HG03280 (cell line): ENCODE data around the gene ITGB8.
A peak's percentile ranks its signal among the peaks of the same experiment; 100 is the strongest.

ENCODE experiments used
- ATAC-seq: cut with Tn5 transposase; IDR thresholded peaks from one replicate; pipeline ENCODE4 v1.9.1; 2021; ENCODE audit warnings: mild to moderate bottlenecking, moderate library complexity; ENCODE audit not compliant: unreplicated experiment

Gene ITGB8

DNA sequence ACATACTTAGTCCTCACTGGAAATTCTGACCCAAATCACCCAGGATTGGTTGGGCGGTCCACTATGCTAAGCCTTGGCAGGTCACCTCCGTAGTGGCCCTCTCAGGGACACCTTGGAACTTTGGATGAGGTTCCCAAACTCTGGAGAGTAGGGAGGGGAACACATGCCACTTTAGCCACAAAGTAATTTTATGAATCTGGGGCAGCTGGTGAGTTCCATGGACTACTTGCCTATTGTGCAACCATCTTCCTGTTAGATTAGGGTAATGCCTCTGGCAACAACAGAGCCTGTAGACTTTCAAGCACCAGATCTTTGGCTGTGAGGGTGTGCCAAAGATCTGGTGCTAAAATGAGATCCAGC, 77.7 kb downstream of the ITGB8 start:
- no peak for ATAC-seq

- ATAC-seq: no peak
Measured at GRCh38 chr7:20409961-20410360, 79.3 kb downstream of the ITGB8 start.

DNA sequence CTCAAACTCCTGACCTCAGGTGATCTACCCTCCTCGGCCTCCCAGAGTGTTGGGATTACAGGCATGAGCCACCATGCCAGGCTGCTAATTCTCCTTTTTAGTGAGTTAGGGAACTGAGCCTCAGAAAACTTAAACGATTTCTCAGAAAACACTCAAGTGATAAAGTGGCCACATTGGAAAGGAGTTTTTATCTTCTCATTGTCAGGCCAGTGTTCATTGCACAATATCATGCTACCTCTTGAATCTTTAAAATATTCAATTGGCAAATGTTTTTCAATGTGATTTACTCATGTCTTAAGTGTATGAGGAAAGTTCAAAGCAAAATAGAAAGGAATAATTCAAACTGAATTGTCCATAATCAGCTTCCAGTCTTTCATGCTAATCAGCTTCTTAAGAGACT, 80.7 kb downstream of the ITGB8 start:
- ATAC-seq: no peak

GRCh38 chr7:20412032-20412431, 81.3 kb downstream of the ITGB8 start:
- no peak for ATAC-seq

GRCh38 chr7:20417260-20417659, 86.6 kb downstream of the ITGB8 start:
- ATAC-seq: no peak

DNA sequence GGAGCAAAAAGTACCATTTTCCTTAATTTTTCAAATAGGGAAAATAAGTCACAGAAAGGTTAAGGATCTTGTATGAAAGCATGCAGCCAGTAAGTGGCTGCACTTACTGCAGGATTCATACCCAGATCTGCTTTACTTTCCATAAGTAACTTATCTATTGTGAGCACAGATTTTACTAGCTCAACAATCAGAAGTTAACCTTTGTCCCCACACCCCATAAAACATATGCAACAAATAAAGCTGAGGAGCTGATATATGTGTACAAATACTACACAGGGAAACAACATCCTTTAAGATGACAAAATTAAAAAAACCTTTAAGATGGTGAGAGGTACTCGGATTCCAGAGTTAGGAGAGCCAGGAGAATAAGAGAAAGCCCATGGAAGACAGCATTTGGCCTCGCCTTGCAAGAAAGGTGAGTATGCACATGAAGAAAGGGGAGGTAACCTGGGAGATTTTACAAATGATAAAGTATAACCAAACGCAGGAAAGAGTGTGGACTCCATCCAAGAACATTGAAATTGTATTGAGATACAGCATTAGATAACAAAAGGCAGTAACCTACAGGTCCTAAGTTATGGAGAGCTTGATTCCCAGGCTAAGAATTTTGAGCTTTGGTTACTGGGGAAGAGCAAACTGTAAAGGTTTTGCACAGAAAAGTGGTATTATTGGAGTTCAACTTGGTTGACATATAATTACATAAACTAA, 87.1 kb downstream of the ITGB8 start:
- ATAC-seq: no peak

DNA sequence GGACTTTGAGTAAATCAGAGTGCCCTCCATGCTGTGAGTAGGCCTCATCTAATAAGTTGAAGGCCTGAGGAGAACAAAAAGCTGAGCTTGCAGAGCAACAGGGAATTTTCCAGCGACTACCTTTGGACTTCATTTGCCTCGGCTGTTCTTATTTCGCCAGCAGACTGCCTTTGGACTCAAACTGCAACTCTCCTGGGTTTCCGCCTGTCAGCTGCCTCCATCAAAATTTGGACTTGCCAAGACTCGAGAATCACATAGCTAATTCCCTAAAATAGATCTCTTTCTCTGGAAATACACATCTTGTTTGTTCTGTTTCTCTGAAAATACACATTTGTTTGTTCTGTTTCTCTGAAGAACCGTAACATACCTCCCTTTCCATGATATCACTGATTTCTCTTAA, 93.8 kb downstream of the ITGB8 start:
- ATAC-seq: no peak

GRCh38 chr7:20430664-20431063, 100.0 kb downstream of the ITGB8 start:
- no peak for ATAC-seq

- no peak for ATAC-seq
Measured at GRCh38 chr7:20431146-20431545, 100.4 kb downstream of the ITGB8 start.

DNA sequence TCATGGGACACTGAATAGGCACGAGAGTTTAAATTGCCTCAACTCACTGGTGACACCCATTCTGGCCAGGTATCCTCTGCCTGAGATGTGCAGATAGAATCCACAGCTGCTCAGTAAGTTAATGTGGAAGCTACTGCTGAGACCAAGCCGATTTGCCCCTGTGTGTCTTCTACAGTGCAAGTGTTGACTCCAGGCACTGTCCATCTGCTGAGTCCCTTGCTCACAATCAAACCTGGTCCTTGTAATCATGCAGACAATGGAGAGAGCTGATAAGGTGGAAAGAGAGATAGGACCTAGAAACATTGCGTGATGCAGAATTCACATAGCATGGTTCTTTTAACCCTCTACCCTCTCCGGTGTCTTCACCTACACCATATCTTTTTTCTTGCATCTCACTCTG, 101.4 kb downstream of the ITGB8 start:
- ATAC-seq: no peak

- ATAC-seq: no peak
Measured at GRCh38 chr7:20435305-20435704, 104.6 kb downstream of the ITGB8 start.

- ATAC-seq: no peak
Measured at GRCh38 chr7:20438248-20438647, 107.5 kb downstream of the ITGB8 start.

DNA sequence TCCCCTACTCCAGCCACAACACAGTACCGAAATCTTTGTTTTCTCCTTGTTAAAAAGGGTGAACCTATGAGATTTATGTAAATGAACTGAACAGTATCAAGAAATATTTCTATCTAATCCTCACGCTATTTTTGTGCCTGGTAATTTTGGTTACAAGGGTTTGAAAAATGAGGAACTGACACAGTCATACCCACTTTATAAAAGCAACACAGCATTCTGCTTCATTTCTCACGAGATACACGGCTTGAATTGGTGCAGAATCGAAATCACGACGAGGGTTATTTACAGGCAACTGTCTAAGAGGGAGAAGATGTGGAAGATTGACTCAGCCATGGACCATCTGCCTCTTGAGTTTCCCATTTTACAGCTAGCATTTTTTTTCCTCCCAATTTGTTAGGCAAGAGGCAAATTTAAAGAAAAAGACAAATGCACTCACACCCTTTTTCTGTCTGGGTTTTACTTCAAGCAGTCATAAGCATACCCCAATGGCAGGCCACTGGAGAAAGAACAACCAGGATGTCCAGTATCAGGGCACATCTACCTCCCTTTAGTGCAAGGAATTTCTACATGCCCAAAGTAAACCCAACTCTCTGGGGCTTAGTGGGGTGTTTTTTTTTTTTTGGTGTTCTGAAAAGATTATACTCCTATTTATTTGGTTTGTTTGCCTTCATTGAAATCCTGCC, 108.1 kb downstream of the ITGB8 start:
- ATAC-seq: peak; percentile 77

DNA sequence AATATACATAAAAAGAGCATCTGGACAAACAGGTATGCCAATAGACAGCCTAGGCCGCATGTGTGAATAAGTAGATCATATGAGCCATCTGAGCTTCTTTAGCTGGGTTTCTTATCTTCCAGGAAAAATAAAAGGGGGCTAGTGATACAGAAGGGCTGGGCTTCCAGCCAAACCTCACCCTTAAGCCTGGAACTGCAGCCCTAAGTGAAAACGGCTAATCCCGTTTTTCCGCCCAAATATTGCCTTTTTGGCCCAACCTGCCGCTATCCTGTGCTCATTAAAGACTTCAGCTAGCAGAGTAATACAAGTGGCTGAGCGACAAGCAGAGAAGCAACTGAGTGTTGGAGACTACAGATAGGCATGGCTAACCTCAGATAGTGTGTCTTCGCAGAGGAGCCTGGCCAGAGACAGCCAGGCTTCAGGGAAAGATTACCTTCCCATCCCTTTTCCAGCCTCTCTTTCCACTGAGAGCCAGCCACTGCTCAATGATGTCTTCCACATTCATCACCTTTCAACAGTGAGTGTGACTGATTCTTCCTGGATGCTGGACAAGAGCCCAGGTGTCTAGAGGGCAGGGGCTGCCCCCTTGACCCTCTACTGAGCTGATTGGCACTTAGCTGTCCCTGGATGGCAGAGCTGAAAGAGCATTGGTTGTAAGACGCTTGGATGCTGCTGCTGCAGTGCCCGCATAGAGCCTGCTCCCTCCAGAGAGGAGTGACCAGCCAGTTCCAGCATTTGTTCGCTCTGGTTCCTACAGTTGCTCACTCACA, 108.9 kb downstream of the ITGB8 start:
- ATAC-seq: no peak

DNA sequence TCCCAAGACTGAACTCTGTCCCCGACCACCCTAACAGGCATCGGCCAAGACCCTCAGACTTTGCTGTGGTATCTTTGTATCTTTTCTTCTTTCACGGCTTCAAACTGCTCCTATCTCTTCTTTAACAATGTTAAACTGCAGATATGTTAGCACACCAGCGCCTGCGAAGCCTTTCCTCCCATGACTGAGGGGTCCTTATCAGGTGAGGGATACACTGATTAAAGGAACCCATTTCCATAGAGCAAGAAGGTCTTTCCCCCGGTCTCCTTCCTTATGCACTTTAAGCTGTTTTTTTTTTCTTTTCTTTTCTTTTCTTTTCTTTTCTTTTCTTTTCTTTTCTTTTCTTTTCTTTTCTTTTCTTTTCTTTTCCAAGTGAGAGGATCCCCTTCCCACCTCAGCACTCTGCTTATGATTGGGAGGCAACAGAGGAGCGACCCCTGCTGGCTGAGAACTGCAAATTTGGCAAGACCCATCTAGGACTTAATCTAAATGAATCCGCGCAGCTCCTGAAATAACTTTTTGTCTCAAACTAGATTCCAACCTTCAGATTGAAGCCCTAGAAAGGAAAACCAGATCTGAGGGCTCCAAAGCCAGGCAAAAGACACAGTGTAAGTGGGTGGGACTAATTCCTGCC, 109.9 kb downstream of the ITGB8 start:
- no peak for ATAC-seq

DNA sequence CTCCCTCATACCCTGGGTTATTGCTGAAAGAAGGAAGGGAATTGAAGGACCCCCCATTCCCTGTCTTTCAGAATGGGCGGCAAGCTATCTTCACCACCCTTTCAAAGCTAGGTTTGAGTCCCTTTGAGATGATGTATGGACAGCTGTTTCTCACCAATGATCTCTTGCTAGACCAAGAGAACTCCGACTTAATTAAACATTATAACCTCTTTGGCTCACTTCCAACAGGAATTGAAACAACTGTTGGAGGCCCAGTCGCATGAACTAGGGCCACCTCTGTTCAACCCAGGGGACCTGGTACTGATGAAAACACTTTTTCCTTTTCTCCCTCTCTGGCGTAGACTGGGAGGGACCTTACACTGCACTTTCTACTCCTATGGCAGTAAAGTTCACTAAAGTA, 110.6 kb downstream of the ITGB8 start:
- no peak for ATAC-seq

DNA sequence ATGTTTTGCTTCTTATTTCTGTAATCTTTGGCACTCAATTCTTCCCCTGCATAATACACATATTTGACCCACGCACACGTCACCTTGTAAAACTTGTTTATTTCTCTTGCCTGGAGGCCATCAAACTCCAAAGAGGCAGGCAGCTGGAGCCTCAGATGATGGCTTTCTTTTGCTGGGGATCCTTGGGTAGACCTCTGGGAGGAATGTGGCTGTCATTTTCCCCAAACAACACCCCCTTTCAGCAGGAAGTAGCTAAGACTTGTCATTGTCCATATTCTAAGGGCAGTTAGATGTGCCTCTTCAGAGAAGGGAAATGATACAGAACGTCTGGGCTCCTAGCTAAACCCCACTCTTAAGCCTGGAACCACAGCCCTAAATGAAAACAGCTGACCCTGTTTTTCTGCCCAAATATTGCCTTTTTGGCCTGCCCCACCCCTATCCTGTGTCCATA, 111.3 kb downstream of the ITGB8 start:
- ATAC-seq: no peak

- no peak for ATAC-seq
Measured at GRCh38 chr7:20442951-20443350, 112.3 kb downstream of the ITGB8 start.

DNA sequence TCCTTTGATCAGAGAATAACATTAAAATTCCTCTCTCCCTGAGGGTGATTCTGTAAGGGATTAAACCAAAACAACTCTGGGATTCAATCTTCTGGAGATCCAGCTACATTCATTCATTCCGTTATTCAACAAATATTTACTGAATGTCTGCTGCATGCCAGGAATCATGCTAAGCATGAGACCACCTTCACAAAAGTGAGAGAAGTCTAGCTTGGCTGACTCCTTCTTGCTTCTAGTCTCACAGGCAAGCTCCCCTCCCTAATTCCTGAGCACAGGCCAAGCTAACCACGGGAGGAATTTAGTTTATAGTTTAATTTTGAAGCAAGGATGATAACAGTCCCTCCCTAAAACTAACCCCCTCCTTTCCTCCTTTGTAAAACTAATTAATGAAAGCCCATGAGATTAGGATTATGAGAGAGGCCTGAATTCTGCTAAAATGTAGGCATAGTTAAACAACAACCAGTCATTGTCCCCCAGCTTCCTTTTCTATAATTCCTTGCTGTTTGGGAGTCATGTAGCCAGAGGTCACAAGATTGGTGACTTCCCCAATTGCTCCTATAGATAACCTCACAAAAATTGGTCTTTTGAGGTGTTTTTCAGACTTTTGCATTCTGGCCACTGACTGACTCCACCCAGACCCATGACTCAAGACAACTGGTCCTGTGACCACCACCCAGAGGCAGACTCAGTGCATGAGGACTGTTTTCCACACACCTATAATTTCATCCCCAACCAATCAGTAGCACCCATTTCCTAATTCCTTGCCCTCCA, 113.5 kb downstream of the ITGB8 start:
- ATAC-seq: no peak

DNA sequence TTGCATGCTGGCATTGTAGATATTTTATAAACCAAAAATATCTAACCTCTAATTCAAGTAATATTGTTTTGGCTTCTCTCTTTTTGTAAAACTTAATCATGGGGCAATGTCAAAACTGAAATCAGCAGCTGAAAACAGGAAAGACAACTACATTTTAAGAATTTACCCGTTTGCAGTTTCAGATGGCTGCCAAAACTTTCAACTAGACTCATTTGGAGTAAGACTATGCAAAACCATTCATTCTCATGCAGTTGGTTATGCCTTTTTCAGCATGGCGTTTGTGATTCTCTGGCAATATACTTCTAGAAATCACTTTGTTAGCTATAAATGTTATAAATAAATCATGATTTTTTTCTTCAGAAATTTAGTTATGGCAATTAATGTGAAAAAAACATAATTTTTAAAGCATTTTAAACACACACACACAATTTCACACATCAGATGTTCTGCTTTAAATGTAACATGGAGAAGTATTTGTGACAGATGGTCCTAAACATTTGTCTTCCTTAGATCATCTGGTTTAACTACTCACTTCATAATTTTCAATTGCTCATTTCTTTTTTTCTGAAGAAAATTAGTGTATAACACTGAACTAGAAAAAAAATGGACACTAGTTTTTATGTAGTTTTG, 116.4 kb downstream of the ITGB8 start:
- peak; percentile 89 for ATAC-seq
